Measurements from ENCODE around the gene FAM168A.

- TF ChIP-seq EZH2 (IDR thresholded peaks at IDR 0.05; ENCODE audit: low read depth, low read length, severe bottlenecking), result no peak
- TF ChIP-seq SIX5 (IDR thresholded peaks at IDR 0.05; ENCODE audit: low read depth, low read length), result no peak
- no peak for TF ChIP-seq MAX (IDR thresholded peaks at IDR 0.05)
- TF ChIP-seq SP2 (IDR thresholded peaks at IDR 0.05; ENCODE audit: low read length), result no peak
- no peak for TF ChIP-seq CTCF (IDR thresholded peaks at IDR 0.05; ENCODE audit: control extremely low read depth in 1 of 3, insufficient read depth in 1 of 3, low read depth in 1 of 3, low read length in 3 of 3)
- no peak for TF ChIP-seq POLR2A (IDR thresholded peaks at IDR 0.05; ENCODE audit: control extremely low read depth in 1 of 2, low read depth in 2 of 2, low read length in 2 of 2)
- no peak for TF ChIP-seq EGR1 (IDR thresholded peaks at IDR 0.05; ENCODE audit: borderline replicate concordance, low read depth, low read length)
- no peak for TF ChIP-seq KDM4A (IDR thresholded peaks at IDR 0.05; ENCODE audit: low read depth, low read length, severe bottlenecking)
- TF ChIP-seq CEBPB (IDR thresholded peaks at IDR 0.05; ENCODE audit: low read depth, low read length), result no peak
- no peak for TF ChIP-seq CREB1 (IDR thresholded peaks at IDR 0.05)
- TF ChIP-seq RAD21 (IDR thresholded peaks at IDR 0.05 in 1 of 2, conservative IDR thresholded peaks at IDR 0.05 in 1 of 2; ENCODE audit: low read depth in 2 of 2, low read length in 2 of 2), result no peak
- no peak for TF ChIP-seq ATF3 (IDR thresholded peaks at IDR 0.05; ENCODE audit: insufficient read depth, low read depth, low read length)
These were observed 212.8 kb downstream of the FAM168A start for GRCh38 chr11:73384872-73385689.

Data from H1 (cell line).